Hepatocyte (in vitro differentiated cells): ENCODE data around the gene TEN1. TPM values are rescaled to one million over a fixed set of nuclear protein-coding genes. Genes with fewer than 3 reads are reported as not detected.

Experiments
- polyA plus RNA-seq: library from polyadenylated mRNA; unstranded; fragments of >200 nt; fragmentation: Nextera tagmentation; extraction: Ambion mirVana; gene quantifications from 2 replicates; pipeline ENCODE4 v1.2.1, GENCODE V29; 2016
- total RNA-seq: library from RNA; depleted of rRNA; stranded (reverse); fragments of >200 nt; gene quantifications from 2 replicates; pipeline ENCODE4 v1.2.3, GENCODE V29; 2014

The TEN1 gene
- total and polyA plus RNA-seq, 2 experiments from 2014 or later = 13.3 to 29.9 TPM

Other genes starting within 250 kb of the TEN1 start
- 63.7 and 76.4 TPM in 2 replicates for gene GALK1, start 214.0 kb upstream of the TEN1 start, total RNA-seq
- 139 and 161 TPM in 2 replicates for gene GALK1, start 214.0 kb upstream of the TEN1 start, polyA plus RNA-seq
- 26.7 and 30.9 TPM in 2 replicates for gene UNK, start 194.4 kb upstream of the TEN1 start, total RNA-seq
- gene UNK, start 194.4 kb upstream of the TEN1 start, polyA plus RNA-seq = 22.3 and 28.2 TPM in 2 replicates
- gene UNC13D, start 134.8 kb upstream of the TEN1 start, total RNA-seq = 2.2 and 4.3 TPM in 2 replicates
- gene UNC13D, start 134.8 kb upstream of the TEN1 start, polyA plus RNA-seq = 8.8 and 10.1 TPM in 2 replicates
- gene WBP2, start 123.9 kb upstream of the TEN1 start, total RNA-seq = 22.8 and 29.0 TPM in 2 replicates
- 129 and 143 TPM in 2 replicates for gene WBP2, start 123.9 kb upstream of the TEN1 start, polyA plus RNA-seq
- 13.0 and 15.5 TPM in 2 replicates for gene TRIM47, start 100.7 kb upstream of the TEN1 start, total RNA-seq
- 36.9 and 42.9 TPM in 2 replicates for gene TRIM47, start 100.7 kb upstream of the TEN1 start, polyA plus RNA-seq
- gene TRIM65, start 82.3 kb upstream of the TEN1 start, total RNA-seq = 10.9 and 12.5 TPM in 2 replicates
- 10.7 and 16.8 TPM in 2 replicates for gene TRIM65, start 82.3 kb upstream of the TEN1 start, polyA plus RNA-seq
- gene MRPL38, start 74.4 kb upstream of the TEN1 start, total RNA-seq = 40.4 and 50.2 TPM in 2 replicates
- gene MRPL38, start 74.4 kb upstream of the TEN1 start, polyA plus RNA-seq = 124 and 134 TPM in 2 replicates
- 3.0 and 6.1 TPM in 2 replicates for gene FBF1, start 38.2 kb upstream of the TEN1 start, total RNA-seq
- 9.7 and 11.0 TPM in 2 replicates for gene FBF1, start 38.2 kb upstream of the TEN1 start, polyA plus RNA-seq
- gene ACOX1, start 74 bp upstream of the TEN1 start, total RNA-seq = 89.5 and 93.6 TPM in 2 replicates
- gene ACOX1, start 74 bp upstream of the TEN1 start, polyA plus RNA-seq = 35.5 and 36.0 TPM in 2 replicates
- gene CDK3, start 21.6 kb downstream of the TEN1 start, total RNA-seq = 0.88 and 7.8 TPM in 2 replicates
- gene CDK3, start 21.6 kb downstream of the TEN1 start, polyA plus RNA-seq = 10.6 and 16.6 TPM in 2 replicates
- gene EVPL, start 48.1 kb downstream of the TEN1 start, total RNA-seq = 0.48 and 2.7 TPM in 2 replicates
- 2.0 and 4.6 TPM in 2 replicates for gene EVPL, start 48.1 kb downstream of the TEN1 start, polyA plus RNA-seq
- gene SRP68, start 93.3 kb downstream of the TEN1 start, total RNA-seq = 41.2 and 44.1 TPM in 2 replicates
- 51.3 and 70.1 TPM in 2 replicates for gene SRP68, start 93.3 kb downstream of the TEN1 start, polyA plus RNA-seq
- 0.60 TPM in 1 of 2 replicates, not detected in the other for gene GALR2, start 95.5 kb downstream of the TEN1 start, total RNA-seq
- 0.24 TPM in 1 of 2 replicates, not detected in the other for gene GALR2, start 95.5 kb downstream of the TEN1 start, polyA plus RNA-seq
- gene ZACN, start 99.9 kb downstream of the TEN1 start, total RNA-seq = 0.08 TPM in 1 of 2 replicates, not detected in the other
- 21.2 and 24.0 TPM in 2 replicates for gene ZACN, start 99.9 kb downstream of the TEN1 start, polyA plus RNA-seq
- 92.9 and 94.7 TPM in 2 replicates for gene EXOC7, start 124.5 kb downstream of the TEN1 start, total RNA-seq
- gene EXOC7, start 124.5 kb downstream of the TEN1 start, polyA plus RNA-seq = 95.6 and 111 TPM in 2 replicates
- gene FOXJ1, start 162.0 kb downstream of the TEN1 start, total RNA-seq = 1.6 and 1.9 TPM in 2 replicates
- 1.1 and 2.2 TPM in 2 replicates for gene FOXJ1, start 162.0 kb downstream of the TEN1 start, polyA plus RNA-seq